Mesodermal cell (in vitro differentiated cells): ENCODE results near the gene TXNDC2.
A peak's percentile ranks its signal among the peaks of the same experiment; 100 is the strongest.
"Not testable (repeated sequence)": the region's sequence is repeated elsewhere in the genome, so short reads cannot be mapped to it uniquely, and the experiment has no call there.

Experiments used
- H3K27ac ChIP-seq: 2 replicates; pipeline ENCODE4 v1.7.0; 2013; ENCODE audit warnings: mild to moderate bottlenecking, low read depth, low read length, moderate library complexity; ENCODE audit not compliant: severe bottlenecking
- H3K36me3 ChIP-seq: 2 replicates; pipeline ENCODE4 v1.7.1; 2013; ENCODE audit warnings: mild to moderate bottlenecking, low read length, moderate library complexity; ENCODE audit not compliant: control insufficient read depth, insufficient read depth
- H3K4me1 ChIP-seq: one replicate; pipeline ENCODE4 v1.7.1; 2013; ENCODE audit warnings: mild to moderate bottlenecking, low read length; ENCODE audit not compliant: insufficient read depth, control insufficient read depth, poor library complexity, severe bottlenecking
- H3K4me3 ChIP-seq: 2 replicates; pipeline ENCODE4 v1.7.0; 2013; ENCODE audit warnings: low read length, control low read depth, mild to moderate bottlenecking; ENCODE audit not compliant: insufficient read depth, poor library complexity, severe bottlenecking; ENCODE audit errors: extremely low read depth
- H3K9me3 ChIP-seq: 2 replicates; pipeline ENCODE4 v1.7.1; 2013; ENCODE audit warnings: mild to moderate bottlenecking, low read length, moderate library complexity; ENCODE audit not compliant: control insufficient read depth
- WGBS, 2 experiments: methylation state at CpG; one replicate each; pipeline ENCODE4 v1.1.5; 2013; ENCODE audit warnings: missing lambda C conversion rate in 2 of 2; ENCODE audit not compliant: insufficient coverage in 2 of 2; 5-methylcytosine and 5-hydroxymethylcytosine counted together

Gene TXNDC2

DNA sequence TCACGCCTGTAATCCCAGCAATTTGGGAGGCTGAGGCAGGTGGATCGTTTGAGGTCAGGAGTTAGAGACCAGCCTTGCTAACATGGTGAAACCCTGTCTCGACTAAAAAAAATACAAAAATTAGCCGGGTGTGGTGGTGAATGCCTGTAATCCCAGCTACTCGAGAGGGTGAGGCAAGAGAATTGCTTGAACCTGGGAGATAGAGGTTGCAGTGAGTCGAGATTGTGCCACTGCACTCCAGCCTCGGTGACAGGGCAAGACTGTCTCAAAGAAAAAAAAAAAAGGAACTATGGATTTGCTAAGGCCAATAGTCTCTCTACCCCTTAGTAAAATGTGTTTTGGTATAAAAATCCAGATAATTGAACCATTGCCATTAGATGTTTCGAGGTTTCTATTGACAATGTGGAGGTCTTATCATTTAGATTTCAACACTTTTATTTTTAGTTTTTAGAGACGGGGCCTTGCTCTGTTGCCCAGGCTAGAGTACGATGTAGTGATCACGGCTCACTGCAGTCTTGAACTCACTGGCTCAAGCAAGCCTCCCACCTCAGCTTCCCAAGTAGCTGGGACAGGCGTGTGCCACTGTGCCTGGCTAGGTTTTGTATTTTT is 1.1 kb upstream of the TXNDC2 start:
- Histone ChIP-seq H3K4me1 (peaks cover 7% of the 10 kb centered on the region), H3K9me3 (no peaks in the 10 kb centered on the region), H3K4me3 (no peak overlapping the region), H3K27ac (no peak overlapping the region), H3K36me3 (no peaks in the 10 kb centered on the region)
- 95 to 98% methylated on average over 10 to 11 of the region's 12 CpGs for WGBS, 2 experiments

- 97 to 100% methylated on average over 3 of the region's 3 CpGs for WGBS, 2 experiments
- Histone ChIP-seq H3K4me3 (no peak overlapping the region), H3K9me3 (no peaks in the 10 kb centered on the region), H3K4me1 (peaks cover 7% of the 10 kb centered on the region), H3K27ac (no peak overlapping the region), H3K36me3 (no peaks in the 10 kb centered on the region)
Measured at GRCh38 chr18:9886005-9886348, 204 bp downstream of the TXNDC2 start.

DNA sequence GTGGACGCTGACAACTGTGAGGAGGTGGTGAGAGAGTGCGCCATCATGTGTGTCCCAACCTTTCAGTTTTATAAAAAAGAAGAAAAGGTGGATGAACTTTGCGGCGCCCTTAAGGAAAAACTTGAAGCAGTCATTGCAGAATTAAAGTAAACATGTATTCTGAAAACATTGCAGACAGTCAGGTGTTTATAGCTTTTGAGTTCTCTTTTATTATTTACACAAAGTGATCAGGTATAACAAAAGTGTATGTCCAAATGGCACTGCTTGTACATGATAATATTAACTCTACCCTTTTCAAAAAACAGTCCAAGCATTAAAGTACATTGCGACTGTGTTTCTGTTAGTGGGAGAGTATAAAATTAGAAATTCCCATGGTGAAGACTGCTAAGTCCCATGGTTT is 2.2 kb downstream of the TXNDC2 start:
- Histone ChIP-seq H3K4me1 (no peaks in the 10 kb centered on the region), H3K4me3 (no peak overlapping the region), H3K27ac (no peak overlapping the region), H3K36me3 (no peaks in the 10 kb centered on the region), H3K9me3 (no peaks in the 10 kb centered on the region)
- WGBS, 2 experiments, result 92 to 100% methylated on average over 4 of the region's 5 CpGs

DNA sequence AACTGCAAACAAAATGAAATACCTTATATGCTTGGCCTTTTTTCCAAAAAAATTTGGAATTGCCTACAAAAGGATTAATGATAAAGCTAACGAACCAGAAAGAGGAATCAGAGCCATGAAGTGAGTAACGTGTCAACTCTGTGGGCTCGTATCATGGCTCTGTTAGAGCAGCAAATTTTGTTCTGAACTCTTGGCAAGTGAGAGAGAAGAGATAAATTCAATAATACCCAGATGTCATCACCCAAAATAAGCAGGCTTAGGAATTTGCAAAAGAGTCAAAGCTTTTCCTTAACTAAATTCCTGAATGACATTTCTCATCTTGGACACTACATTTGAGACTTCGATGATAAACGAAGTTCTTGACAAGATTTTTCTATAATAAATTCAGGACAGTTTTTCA is 4.4 kb downstream of the TXNDC2 start:
- Histone ChIP-seq H3K4me3 (no peak overlapping the region), H3K27ac (no peak overlapping the region), H3K36me3 (no peaks in the 10 kb centered on the region), H3K4me1 (peaks cover 1% of the 10 kb centered on the region), H3K9me3 (no peaks in the 10 kb centered on the region)
- WGBS, 2 experiments, result 92 to 93% methylated on average over 2 of the region's 5 CpGs

- Histone ChIP-seq H3K4me3 (no peak overlapping the region), H3K4me1 (peaks cover 6% of the 10 kb centered on the region), H3K27ac (no peak overlapping the region), H3K36me3 (no peaks in the 10 kb centered on the region), H3K9me3 (no peaks in the 10 kb centered on the region)
- WGBS, 2 experiments, result no CpG with 5 or more reads among the region's 1 CpG
Measured at GRCh38 chr18:9890957-9891356, 5.2 kb downstream of the TXNDC2 start.

GRCh38 chr18:9891515-9891914 is 5.7 kb downstream of the TXNDC2 start:
- H3K4me3 ChIP-seq, H3K27ac ChIP-seq, H3K4me1 ChIP-seq, H3K9me3 ChIP-seq, H3K36me3 ChIP-seq: not testable (repeated sequence)
- WGBS, 2 experiments, result 100% methylated on average over 1 to 2 of the region's 4 CpGs

- Histone ChIP-seq H3K4me1 (peaks cover 24% of the 10 kb centered on the region), H3K36me3 (no peaks in the 10 kb centered on the region), H3K9me3 (no peaks in the 10 kb centered on the region), H3K4me3 (no peak overlapping the region), H3K27ac (no peak overlapping the region)
- 100% methylated on average over 4 of the region's 6 CpGs for WGBS, 2 experiments
Measured at GRCh38 chr18:9894454-9895068, 8.8 kb downstream of the TXNDC2 start.

DNA sequence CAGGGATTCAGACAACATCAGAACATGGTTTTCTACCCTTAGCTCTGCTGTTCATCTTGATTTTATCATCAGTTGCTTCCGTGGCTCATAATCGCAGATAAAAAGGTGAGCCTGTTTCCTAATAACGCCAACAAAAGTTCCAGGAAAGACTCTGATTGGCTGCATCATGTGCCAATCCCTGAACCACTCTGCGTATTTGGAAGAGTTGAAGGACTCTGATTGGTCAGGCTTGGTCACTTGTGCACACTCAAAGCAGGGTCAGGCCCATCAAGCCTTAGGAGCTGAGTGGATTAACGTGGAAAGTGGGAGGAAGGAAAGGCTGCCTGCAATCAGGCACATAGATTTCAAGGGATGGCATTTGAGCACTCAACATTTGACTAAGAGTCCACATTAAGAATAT is 11.4 kb downstream of the TXNDC2 start:
- H3K36me3 ChIP-seq, result no peaks in the 10 kb centered on the region
- no peak overlapping the region for H3K4me3 ChIP-seq
- no peaks in the 10 kb centered on the region for H3K9me3 ChIP-seq
- H3K4me1 ChIP-seq, result peaks cover 30% of the 10 kb centered on the region
- 97 to 98% methylated on average over 4 to 5 of the region's 5 CpGs for WGBS, 2 experiments
- no peak overlapping the region for H3K27ac ChIP-seq

- H3K4me3 ChIP-seq, H3K9me3 ChIP-seq, H3K36me3 ChIP-seq: not testable (repeated sequence)
- peak overlapping the region; percentile 13 for H3K27ac ChIP-seq
- H3K4me1 ChIP-seq, result peaks cover 30% of the 10 kb centered on the region
- WGBS, 2 experiments, result 94 to 96% methylated on average over 9 of the region's 10 CpGs
Measured at GRCh38 chr18:9897787-9898291, 12.1 kb downstream of the TXNDC2 start.

DNA sequence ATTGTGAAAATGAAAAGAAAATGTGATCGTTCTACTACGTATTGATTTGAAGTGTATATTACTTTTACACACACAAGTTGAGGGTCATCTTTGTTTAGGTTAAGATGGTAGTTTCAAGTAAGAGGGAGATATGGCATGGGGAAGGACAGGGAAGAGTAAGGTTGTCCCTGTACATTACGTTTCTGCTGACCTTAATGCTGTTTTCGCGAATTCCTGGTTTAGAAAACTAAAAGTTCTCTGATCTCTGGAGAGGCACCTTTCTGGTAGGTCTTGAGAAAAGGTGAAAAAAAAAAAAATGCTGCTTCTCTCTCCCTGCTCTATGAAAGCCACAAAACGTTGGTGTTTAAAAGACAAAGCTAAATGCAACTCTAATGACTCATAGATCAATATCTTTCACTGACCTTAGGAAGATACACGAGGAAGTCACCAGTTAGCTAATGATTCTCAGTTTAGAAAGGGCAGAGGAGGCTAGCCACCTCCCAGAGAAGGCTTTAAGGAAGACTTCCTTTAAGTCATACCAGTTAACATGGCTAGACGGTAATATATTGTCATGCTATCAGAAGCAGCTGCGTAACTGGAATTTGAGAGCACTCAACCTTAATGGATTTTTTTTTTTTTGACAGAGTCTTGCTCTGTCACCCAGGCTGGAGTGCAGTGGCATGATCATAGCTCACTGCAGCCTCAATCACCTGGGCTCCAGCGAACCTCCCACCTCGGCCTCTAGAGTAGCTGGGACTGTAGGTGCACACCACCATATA is 13.2 kb downstream of the TXNDC2 start:
- Histone ChIP-seq H3K36me3 (no peaks in the 10 kb centered on the region), H3K9me3 (no peaks in the 10 kb centered on the region), H3K27ac (peak overlapping the region; percentile 64), H3K4me1 (peaks cover 30% of the 10 kb centered on the region), H3K4me3 (no peak overlapping the region)
- WGBS, 2 experiments, result 65 to 66% methylated on average over 5 to 6 of the region's 11 CpGs

DNA sequence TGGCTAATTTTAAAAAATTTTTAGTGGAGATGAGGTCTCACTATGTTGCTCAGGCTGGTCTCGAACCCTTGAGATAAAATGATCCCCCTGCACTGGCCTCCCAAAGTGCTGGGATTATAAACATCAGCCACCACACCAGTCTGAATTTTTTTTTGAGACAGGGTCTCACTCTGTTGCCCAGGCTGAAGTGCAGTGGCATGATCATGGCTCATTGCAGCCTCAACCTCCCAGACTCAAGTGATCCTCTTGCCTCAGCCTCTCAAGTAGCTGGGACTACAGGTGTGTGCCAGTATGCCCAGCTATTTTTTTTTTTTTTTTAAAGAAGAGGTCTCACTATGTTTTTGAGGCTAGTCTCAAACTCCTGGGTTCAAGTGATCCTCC is 13.8 kb downstream of the TXNDC2 start:
- peak overlapping the region; percentile 64 for H3K27ac ChIP-seq
- peaks cover 30% of the 10 kb centered on the region for H3K4me1 ChIP-seq
- not testable (repeated sequence) for H3K9me3 ChIP-seq, H3K36me3 ChIP-seq, H3K4me3 ChIP-seq
- WGBS, 2 experiments, result 80% methylated on average over 1 of the region's 1 CpG; no CpG with 5 or more reads in 1 of the 2 experiments
